Lung microvascular endothelial cell (primary cell): ENCODE data around the gene IWS1. TPM values are rescaled to one million over a fixed set of nuclear protein-coding genes. Genes with fewer than 3 reads are reported as not detected.
"Not testable (repeated sequence)": the region's sequence is repeated elsewhere in the genome, so short reads cannot be mapped to it uniquely, and the experiment has no call there.

Source experiments
- DNase-seq, 2 donors: peaks; one replicate each; pipeline versions ENCODE4 v3.0.0 to v3.0.0-alpha.2; 2010; ENCODE audit warnings: low read depth in 2 of 2
- total RNA-seq: library from RNA; depleted of rRNA; stranded (reverse); fragments of >200 nt; gene quantifications from 2 replicates; pipeline ENCODE4 v1.2.1, GENCODE V29; 2014

Gene IWS1
- total RNA-seq, 1 donor from 2014 or later, result 32.1 TPM

GRCh38 chr2:127455566-127456493 is 70.5 kb downstream of the IWS1 start:
- DNase-seq, result no peak

- no peak for DNase-seq
These were observed 71.4 kb downstream of the IWS1 start for GRCh38 chr2:127454595-127455565.

GRCh38 chr2:127453392-127454171 is 72.7 kb downstream of the IWS1 start:
- DNase-seq, result peak; percentile 16 to 32

GRCh38 chr2:127453013-127453391 is 73.3 kb downstream of the IWS1 start:
- DNase-seq, result no peak

GRCh38 chr2:127452423-127452822 is 73.9 kb downstream of the IWS1 start:
- DNase-seq, result not testable (repeated sequence)

GRCh38 chr2:127451981-127452380 is 74.3 kb downstream of the IWS1 start:
- no peak for DNase-seq

- no peak for DNase-seq
These were observed 76.4 kb downstream of the IWS1 start for GRCh38 chr2:127449898-127450297.

GRCh38 chr2:127449414-127449813 is 76.9 kb downstream of the IWS1 start:
- DNase-seq, result no peak

- DNase-seq, result no peak
These were observed 77.8 kb downstream of the IWS1 start for GRCh38 chr2:127448526-127448925.

GRCh38 chr2:127439343-127439742 is 86.9 kb downstream of the IWS1 start:
- DNase-seq, result no peak

GRCh38 chr2:127437781-127438726 is 88.2 kb downstream of the IWS1 start:
- DNase-seq, result no peak

- no peak for DNase-seq
These were observed 89.2 kb downstream of the IWS1 start for GRCh38 chr2:127437056-127437455.

GRCh38 chr2:127434515-127434914 is 91.8 kb downstream of the IWS1 start:
- no peak for DNase-seq

GRCh38 chr2:127431408-127432023 is 94.8 kb downstream of the IWS1 start:
- no peak for DNase-seq

Other genes with a start within 250 kb of the IWS1 start
- 23.1 and 28.8 TPM in 2 replicates for gene ERCC3, start 232.3 kb downstream of the IWS1 start, total RNA-seq
- gene MAP3K2, start 138.5 kb downstream of the IWS1 start, total RNA-seq, result 11.8 and 19.8 TPM in 2 replicates
- under 0.01 TPM in 2 replicates for gene PROC, start 108.1 kb downstream of the IWS1 start, total RNA-seq
- under 0.01 TPM in 2 replicates for gene MYO7B, start 9.2 kb upstream of the IWS1 start, total RNA-seq
- gene GPR17, start 119.7 kb upstream of the IWS1 start, total RNA-seq, result not detected in 2 replicates
- 3.6 and 5.0 TPM in 2 replicates for gene LIMS2, start 149.0 kb upstream of the IWS1 start, total RNA-seq
- 2.6 and 5.8 TPM in 2 replicates for gene SFT2D3, start 175.0 kb upstream of the IWS1 start, total RNA-seq